Measurements from ENCODE around the gene CDH2.

GRCh38 chr18:28027755-28028154, 149.2 kb downstream of the CDH2 start:
- no peak for TF ChIP-seq CTCF (conservative IDR thresholded peaks at IDR 0.05)
- TF ChIP-seq EZH2 (IDR thresholded peaks at IDR 0.05; ENCODE audit: low read depth), result no peak
